ENCODE measurements around the gene USP34.
"Not testable (repeated sequence)": the region's sequence is repeated elsewhere in the genome, so short reads cannot be mapped to it uniquely, and the experiment has no call there.

The USP34 gene

GRCh38 chr2:61249521-61250071, 221.3 kb downstream of the USP34 start:
- no peak for DNase-seq

GRCh38 chr2:61247204-61247812, 223.6 kb downstream of the USP34 start:
- DNase-seq = no peak

GRCh38 chr2:61244694-61245093, 226.2 kb downstream of the USP34 start:
- no peak for DNase-seq

- no peak for DNase-seq
These were observed 229.6 kb downstream of the USP34 start for GRCh38 chr2:61241266-61241665.

GRCh38 chr2:61238219-61239012, 232.5 kb downstream of the USP34 start:
- no peak for DNase-seq

- DNase-seq = no peak
These were observed 235.2 kb downstream of the USP34 start for GRCh38 chr2:61235716-61236115.

GRCh38 chr2:61233581-61233980, 237.3 kb downstream of the USP34 start:
- DNase-seq = no peak

- DNase-seq = no peak
These were observed 241.0 kb downstream of the USP34 start for GRCh38 chr2:61229936-61230335.

- DNase-seq = no peak
These were observed 248.3 kb downstream of the USP34 start for GRCh38 chr2:61222567-61222966.

GRCh38 chr2:61221819-61222218, 249.1 kb downstream of the USP34 start:
- DNase-seq = no peak

- no peak for DNase-seq
These were observed 250.1 kb downstream of the USP34 start for GRCh38 chr2:61220768-61221167.

GRCh38 chr2:61218817-61219170, 252.1 kb downstream of the USP34 start:
- no peak for DNase-seq

- peak in 1 of 56 donors; percentile 3 for DNase-seq
These were observed 252.6 kb downstream of the USP34 start for GRCh38 chr2:61218076-61218816.

- peak in 3 of 56 donors; percentile 2 to 38 (median 5) for DNase-seq
These were observed 256.7 kb downstream of the USP34 start for GRCh38 chr2:61214171-61214570.

GRCh38 chr2:61210332-61210981, 260.4 kb downstream of the USP34 start:
- no peak for DNase-seq

- no peak for DNase-seq
These were observed 265.8 kb downstream of the USP34 start for GRCh38 chr2:61205132-61205531.

GRCh38 chr2:61196671-61197070, 274.2 kb downstream of the USP34 start:
- DNase-seq = no peak

GRCh38 chr2:61194646-61195045, 276.2 kb downstream of the USP34 start:
- DNase-seq = not testable (repeated sequence)

GRCh38 chr2:61193670-61194561, 277.0 kb downstream of the USP34 start:
- peak in 1 of 56 donors; percentile 12 for DNase-seq

- no peak for DNase-seq
These were observed 283.8 kb downstream of the USP34 start for GRCh38 chr2:61187085-61187484.
